Loucy (cell line): ENCODE measurements around the gene TMEM9.

Experiments used
- H2AFZ ChIP-seq: fragments of 200-600 bp; sonication (generic); 2 replicates; pipeline ENCODE4 v1.6.0; 2016; ENCODE audit warnings: antibody characterized with exemption, mild to moderate bottlenecking, low read length, moderate library complexity
- H3F3A ChIP-seq: fragments of 200-600 bp; 2 replicates; pipeline ENCODE4 v1.6.0; 2016; ENCODE audit warnings: antibody characterized with exemption, low read depth, mild to moderate bottlenecking
- H3K27me3 ChIP-seq: fragments of 200-600 bp; sonication (generic); 2 replicates; pipeline ENCODE4 v1.6.1; 2014; ENCODE audit warnings: low read length, mild to moderate bottlenecking; ENCODE audit not compliant: insufficient read depth, poor library complexity, severe bottlenecking
- H3K36me3 ChIP-seq: fragments of 200-600 bp; sonication (generic); 2 replicates; pipeline ENCODE4 v1.6.1; 2016; ENCODE audit warnings: low read length; ENCODE audit not compliant: insufficient read depth
- H3K4me1 ChIP-seq: fragments of 200-600 bp; sonication (generic); 2 replicates; pipeline ENCODE4 v1.5.1; 2014; ENCODE audit warnings: low read length, mild to moderate bottlenecking; ENCODE audit not compliant: insufficient read depth, poor library complexity, severe bottlenecking
- H3K4me2 ChIP-seq: fragments of 200-600 bp; sonication (generic); 2 replicates; pipeline ENCODE4 v1.6.0; 2014; ENCODE audit warnings: antibody characterized with exemption, low read length, low read depth, mild to moderate bottlenecking; ENCODE audit not compliant: poor library complexity, severe bottlenecking
- H3K4me3 ChIP-seq: fragments of 200-600 bp; sonication (generic); 2 replicates; pipeline ENCODE4 v1.5.1; 2014; ENCODE audit warnings: low read length, mild to moderate bottlenecking, mixed read lengths; ENCODE audit not compliant: poor library complexity, severe bottlenecking
- H3K79me2 ChIP-seq: fragments of 200-600 bp; sonication (generic); 2 replicates; pipeline ENCODE4 v1.6.1; 2014; ENCODE audit warnings: low read length; ENCODE audit not compliant: insufficient read depth
- H3K9ac ChIP-seq: fragments of 200-600 bp; sonication (generic); 2 replicates; pipeline ENCODE4 v1.6.0; 2014; ENCODE audit warnings: mild to moderate bottlenecking, low read depth, low read length, moderate library complexity; ENCODE audit not compliant: poor library complexity, severe bottlenecking
- H3K9me2 ChIP-seq: fragments of 200-600 bp; sonication (generic); replicated peaks from 2 replicates; pipeline ENCODE4 v1.6.1; 2016; ENCODE audit warnings: low read depth, low read length, mixed read lengths
- H3K9me3 ChIP-seq: fragments of 200-600 bp; sonication (generic); 2 replicates; pipeline ENCODE4 v1.6.1; 2014; ENCODE audit warnings: mild to moderate bottlenecking, antibody characterized with exemption, low read length, low read depth; ENCODE audit not compliant: insufficient read depth
- H4K20me1 ChIP-seq: fragments of 200-600 bp; sonication (generic); 2 replicates; pipeline ENCODE4 v1.6.0; 2014; ENCODE audit warnings: antibody characterized with exemption, low read length, mild to moderate bottlenecking; ENCODE audit not compliant: insufficient read depth, poor library complexity, severe bottlenecking
- EZH2phosphoT487 ChIP-seq: fragments of 200-600 bp; IDR thresholded peaks from 2 replicates; pipeline ENCODE4 v1.6.1; 2018; ENCODE audit warnings: antibody characterized with exemption, mild to moderate bottlenecking, moderate library complexity, borderline replicate concordance
- TF ChIP-seq, protein P1 (sequence below): fragments of 200-600 bp; sonication (generic); conservative IDR thresholded peaks from 2 replicates; pipeline ENCODE4 v1.5.1; 2014; ENCODE audit warnings: mild to moderate bottlenecking, antibody characterized with exemption, low read length

The TMEM9 gene

DNA sequence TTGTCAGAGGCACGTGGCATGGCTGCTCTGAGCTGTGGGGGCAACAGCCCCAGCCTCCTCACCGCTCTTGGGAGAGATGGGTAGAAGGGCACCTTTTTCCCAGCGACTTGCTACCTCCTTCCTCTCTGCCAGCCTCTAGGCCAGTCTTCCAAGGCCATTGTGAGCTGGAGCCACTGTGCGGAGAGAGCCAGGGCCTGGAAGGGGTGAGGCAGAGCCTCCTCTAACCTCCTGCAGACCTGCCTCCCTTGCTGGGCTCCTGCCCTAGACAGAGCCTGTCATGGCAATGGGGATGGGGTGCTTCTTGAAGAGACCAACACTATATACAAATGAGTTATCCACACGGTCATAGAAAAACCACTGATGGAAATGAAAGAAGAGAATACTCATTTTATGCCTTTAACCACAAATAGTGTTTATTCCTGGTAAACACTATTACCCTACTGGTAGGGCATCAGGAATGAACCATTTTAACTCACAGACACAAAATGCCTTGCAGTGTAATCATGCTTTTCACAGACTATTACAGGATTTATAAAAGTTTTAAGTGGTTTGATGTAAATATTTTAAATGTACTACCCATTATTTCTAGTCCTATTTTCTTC, 31.4 kb upstream of the TMEM9 start:
- no peak overlapping the region for H3K4me3 ChIP-seq
- H3K36me3 ChIP-seq = no peaks in the 10 kb centered on the region
- no peaks in the 10 kb centered on the region for H4K20me1 ChIP-seq
- no peak overlapping the region for H3K9ac ChIP-seq
- no peaks in the 10 kb centered on the region for H3K9me3 ChIP-seq
- H3K27me3 ChIP-seq = no peaks in the 10 kb centered on the region
- H3K79me2 ChIP-seq = no peaks in the 10 kb centered on the region
- H3K4me1 ChIP-seq = no peaks in the 10 kb centered on the region
- H2AFZ ChIP-seq = no peak overlapping the region
- no peak overlapping the region for H3K4me2 ChIP-seq
- no peaks in the 10 kb centered on the region for H3K9me2 ChIP-seq
- H3F3A ChIP-seq = no peaks in the 10 kb centered on the region
- TF ChIP-seq, protein P1, sequence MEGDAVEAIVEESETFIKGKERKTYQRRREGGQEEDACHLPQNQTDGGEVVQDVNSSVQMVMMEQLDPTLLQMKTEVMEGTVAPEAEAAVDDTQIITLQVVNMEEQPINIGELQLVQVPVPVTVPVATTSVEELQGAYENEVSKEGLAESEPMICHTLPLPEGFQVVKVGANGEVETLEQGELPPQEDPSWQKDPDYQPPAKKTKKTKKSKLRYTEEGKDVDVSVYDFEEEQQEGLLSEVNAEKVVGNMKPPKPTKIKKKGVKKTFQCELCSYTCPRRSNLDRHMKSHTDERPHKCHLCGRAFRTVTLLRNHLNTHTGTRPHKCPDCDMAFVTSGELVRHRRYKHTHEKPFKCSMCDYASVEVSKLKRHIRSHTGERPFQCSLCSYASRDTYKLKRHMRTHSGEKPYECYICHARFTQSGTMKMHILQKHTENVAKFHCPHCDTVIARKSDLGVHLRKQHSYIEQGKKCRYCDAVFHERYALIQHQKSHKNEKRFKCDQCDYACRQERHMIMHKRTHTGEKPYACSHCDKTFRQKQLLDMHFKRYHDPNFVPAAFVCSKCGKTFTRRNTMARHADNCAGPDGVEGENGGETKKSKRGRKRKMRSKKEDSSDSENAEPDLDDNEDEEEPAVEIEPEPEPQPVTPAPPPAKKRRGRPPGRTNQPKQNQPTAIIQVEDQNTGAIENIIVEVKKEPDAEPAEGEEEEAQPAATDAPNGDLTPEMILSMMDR = no peak
- no peak for TF ChIP-seq EZH2phosphoT487

DNA sequence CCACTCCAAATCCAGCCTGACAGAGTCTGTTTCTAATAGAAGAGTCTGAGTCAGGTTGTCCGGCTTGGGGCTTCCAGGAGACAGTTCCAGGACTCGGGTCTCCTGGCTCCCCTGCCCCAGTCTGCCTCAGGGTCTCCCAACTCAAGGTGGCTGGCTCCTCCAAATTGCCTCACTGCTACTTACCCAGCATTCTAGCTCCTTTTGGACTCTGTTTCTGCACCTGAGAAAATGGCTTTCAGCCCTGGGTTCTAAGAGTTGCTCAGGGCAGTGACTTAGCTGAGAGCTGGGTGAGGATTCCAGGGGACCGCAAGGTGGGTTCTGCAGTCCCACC, 30.8 kb upstream of the TMEM9 start:
- Histone ChIP-seq H3K9me3 (no peaks in the 10 kb centered on the region), H3K27me3 (no peaks in the 10 kb centered on the region), H3F3A (no peaks in the 10 kb centered on the region), H3K79me2 (no peaks in the 10 kb centered on the region), H3K4me1 (no peaks in the 10 kb centered on the region), H3K4me2 (no peak overlapping the region), H3K36me3 (no peaks in the 10 kb centered on the region), H4K20me1 (no peaks in the 10 kb centered on the region), H3K4me3 (no peak overlapping the region), H3K9ac (no peak overlapping the region), H3K9me2 (no peaks in the 10 kb centered on the region), H2AFZ (no peak overlapping the region)
- TF ChIP-seq, protein P1 = no peak; the same call in 1 of the 2 replicates
- TF ChIP-seq EZH2phosphoT487 = no peak

DNA sequence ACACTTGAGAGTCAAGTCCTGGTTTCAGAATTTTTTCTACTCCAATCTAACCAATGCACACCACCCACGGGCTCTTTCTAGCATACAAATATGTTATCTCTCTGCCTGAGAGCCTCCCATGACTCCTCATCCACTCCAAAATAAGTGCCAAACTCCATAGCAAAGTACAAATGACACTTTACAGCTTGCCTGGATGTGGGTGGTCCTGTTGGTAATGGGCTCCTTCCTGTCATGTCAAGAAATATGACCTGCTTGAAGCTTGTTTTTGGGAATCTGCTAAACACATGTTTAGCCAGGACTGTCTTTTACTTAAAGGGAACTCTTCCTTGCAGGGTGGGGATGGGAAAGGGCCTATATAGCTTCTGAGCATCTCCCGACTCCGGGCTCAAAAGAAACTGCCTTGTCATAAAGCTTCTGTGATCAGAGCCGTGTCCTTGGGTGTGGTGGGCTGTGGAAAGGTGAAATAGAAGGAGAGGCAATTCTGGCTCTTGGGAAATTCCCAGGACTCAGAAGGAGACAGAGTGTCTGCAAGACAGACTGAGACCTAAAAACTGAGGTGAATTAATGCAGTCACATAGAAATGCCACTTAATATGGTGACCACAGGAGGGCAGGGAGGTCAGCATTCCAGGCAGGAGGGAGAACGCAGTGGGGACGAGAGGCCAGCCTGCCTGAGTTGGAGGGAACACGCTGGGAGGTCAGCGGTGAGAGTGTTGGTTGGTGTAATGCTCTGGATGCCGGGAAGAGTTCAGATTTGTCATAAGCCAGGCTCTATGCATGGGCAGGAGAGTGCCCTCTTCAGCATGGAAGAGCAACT, 30.2 kb upstream of the TMEM9 start:
- Histone ChIP-seq H3K27me3 (no peaks in the 10 kb centered on the region), H3K36me3 (no peaks in the 10 kb centered on the region), H3K9me2 (no peaks in the 10 kb centered on the region), H3K79me2 (no peaks in the 10 kb centered on the region), H4K20me1 (no peaks in the 10 kb centered on the region), H3F3A (no peaks in the 10 kb centered on the region), H3K4me2 (no peak overlapping the region), H3K4me1 (no peaks in the 10 kb centered on the region), H2AFZ (no peak overlapping the region), H3K4me3 (no peak overlapping the region), H3K9me3 (no peaks in the 10 kb centered on the region), H3K9ac (no peak overlapping the region)
- TF ChIP-seq, protein P1 = peak; percentile 67
- no peak for TF ChIP-seq EZH2phosphoT487
